HUDEP-2 (cell line): ENCODE results near the gene CST9.
"Not testable (repeated sequence)": the region's sequence is repeated elsewhere in the genome, so short reads cannot be mapped to it uniquely, and the experiment has no call there.

Experiments
- DNase-seq, 76 experiments: peaks; one replicate each; lab custom pipeline; 2025; ENCODE audit not compliant: unreplicated experiment in 76 of 76; lab: John Stamatoyannopoulos, UW

Gene CST9

GRCh38 chr20:23637282-23638221, 31.8 kb upstream of the CST9 start, which contains the start of gene CST3:
Gene CST3 (minus strand): TSS chr20:23637955. CDS start chr20:23637862, 93 bp downstream.
- DNase-seq, result peak in 74 of 76 experiments; percentile 16 to 94 (median 78)

- no peak for DNase-seq
Measured at GRCh38 chr20:23636908-23637281, 31.2 kb upstream of the CST9 start.

GRCh38 chr20:23636182-23636907, 30.6 kb upstream of the CST9 start:
- no peak for DNase-seq

GRCh38 chr20:23635768-23636090, 30.0 kb upstream of the CST9 start:
- not testable (repeated sequence) for DNase-seq

- DNase-seq, result no peak
Measured at GRCh38 chr20:23634985-23635767, 29.5 kb upstream of the CST9 start.

DNA sequence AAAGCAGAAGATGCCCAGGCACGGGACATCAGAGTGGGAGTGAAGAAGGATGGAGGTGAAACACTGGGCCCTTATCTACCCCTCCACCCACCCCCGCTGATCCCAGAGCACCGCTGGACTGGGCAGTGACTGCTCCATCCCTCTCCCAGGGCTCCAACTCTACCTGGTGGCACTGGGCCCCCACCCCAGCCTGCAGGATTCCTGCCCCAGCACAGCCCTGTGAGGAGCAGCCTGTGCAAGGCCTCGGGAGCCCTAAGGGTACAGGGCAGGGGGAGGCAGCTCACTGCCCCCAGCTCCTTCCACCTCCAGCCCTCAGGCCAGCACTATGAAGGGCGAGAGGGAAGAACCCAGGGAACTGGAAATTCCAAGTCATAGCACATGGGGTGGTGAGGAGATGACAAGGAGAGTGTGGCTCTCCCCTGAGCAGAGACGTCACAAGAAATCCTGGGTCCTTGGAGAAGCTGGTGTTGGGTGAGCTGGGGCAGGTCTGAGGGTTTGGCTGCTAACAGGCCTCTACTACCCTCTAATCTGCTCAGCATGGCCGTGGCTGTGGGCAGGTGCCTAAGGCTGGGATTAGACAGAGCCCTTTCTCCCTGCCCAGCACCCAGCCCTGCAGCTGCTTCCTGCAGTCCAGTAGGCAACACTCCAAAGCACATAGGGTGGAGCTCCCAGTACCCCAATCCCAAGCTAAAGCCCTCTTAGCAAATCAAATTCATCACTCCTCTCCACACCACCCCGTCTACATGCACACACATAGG, 28.5 kb upstream of the CST9 start:
- DNase-seq, result no peak

DNA sequence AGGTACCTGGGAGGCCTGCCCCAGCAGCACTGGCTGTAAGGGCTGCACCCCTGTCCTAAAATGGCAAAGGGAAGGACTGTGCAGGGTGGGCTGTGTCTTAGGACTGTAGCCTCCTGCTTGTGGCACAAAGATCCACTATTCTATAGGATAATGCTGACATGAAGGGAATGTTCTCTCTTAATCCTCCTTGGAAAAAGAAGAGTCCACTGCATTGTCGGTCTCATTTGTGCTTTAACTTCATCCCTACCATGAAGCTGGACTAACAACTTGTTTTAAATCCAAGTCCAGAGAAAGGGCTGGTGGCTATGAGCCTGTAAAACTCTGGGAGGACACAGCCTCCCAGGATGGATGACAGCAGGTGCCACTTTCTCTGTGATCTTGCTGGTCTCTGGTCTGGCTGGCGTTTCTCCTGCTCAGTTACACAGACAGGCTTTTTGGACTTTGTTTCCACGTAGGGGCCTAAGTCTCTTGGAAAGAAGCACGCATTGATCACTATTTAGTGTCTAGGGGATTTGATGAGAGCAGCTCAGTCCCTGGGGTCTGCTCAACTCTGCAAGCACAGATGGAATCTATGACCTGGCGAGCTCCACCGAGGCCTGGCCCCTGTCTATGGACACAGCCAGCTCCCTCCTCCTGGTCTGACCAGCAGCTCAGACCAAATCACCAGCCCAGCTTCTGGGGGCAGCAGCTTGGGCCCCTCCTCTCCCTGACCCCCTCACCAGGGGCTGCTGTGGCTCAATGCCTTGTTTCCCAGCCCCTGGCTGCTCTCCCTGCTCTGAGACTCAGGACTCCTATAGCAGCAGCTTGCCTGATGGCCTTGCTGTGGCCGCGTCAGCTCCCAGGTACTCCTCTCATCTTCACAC, 27.2 kb upstream of the CST9 start:
- DNase-seq, result no peak

DNA sequence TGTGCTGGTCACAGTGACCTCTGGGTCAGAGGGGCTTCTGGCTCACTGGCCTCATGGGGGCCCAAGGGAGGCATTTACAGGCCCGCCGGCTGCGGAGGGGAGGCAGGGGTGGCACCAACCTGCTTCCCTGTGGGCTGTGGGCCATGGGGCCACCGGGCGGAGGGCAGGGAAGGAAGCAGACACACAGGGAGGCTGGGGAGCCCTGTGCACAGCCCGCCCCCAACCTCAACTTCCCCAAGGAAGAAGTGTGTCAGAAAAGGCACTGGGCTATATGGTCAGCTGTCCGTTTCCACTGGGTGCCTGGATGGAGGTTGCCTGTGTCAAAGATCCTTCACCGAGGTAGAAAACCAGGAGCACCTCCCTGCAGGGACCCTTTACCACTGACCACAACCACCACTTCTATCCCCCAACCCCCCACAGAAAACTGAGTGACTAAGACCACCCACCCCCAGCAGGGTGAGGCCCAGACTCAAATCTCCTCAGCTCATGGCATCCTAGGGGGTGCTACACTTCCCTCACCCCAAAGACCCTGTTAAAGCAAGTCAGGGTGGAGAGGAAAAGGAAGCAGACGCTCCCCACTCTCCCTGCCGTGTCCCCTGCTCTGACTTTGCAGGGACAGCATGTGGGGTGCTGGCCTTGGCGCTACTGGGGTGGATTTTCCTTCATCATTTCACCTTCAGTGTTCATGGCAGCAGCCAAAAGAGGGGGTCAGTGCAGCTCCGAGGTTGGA, 26.4 kb upstream of the CST9 start:
- DNase-seq, result no peak

- DNase-seq, result no peak
Measured at GRCh38 chr20:23631226-23631822, 25.6 kb upstream of the CST9 start.

DNA sequence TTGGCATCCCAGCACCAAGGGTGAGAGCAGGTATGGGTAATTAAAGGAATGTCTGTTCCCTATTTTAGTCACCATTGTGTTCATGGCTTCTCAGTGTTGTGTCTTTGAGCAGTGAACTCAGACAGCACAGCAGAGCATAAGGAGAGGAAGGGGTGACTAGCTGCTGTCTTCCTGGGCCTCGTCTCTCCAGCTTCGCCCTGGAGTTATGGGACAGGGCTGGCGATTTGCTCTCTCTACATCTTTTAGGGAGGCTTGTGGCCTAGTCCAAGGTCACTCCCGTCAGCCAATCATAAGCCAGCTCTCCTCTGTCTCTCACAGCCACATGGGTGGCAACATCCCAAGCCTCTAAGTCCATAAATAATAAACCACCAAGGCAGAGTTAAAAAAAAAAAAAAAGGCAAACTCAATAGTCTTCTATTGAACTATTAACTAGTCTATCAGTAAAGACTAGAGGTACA, 24.7 kb upstream of the CST9 start:
- no peak for DNase-seq

DNA sequence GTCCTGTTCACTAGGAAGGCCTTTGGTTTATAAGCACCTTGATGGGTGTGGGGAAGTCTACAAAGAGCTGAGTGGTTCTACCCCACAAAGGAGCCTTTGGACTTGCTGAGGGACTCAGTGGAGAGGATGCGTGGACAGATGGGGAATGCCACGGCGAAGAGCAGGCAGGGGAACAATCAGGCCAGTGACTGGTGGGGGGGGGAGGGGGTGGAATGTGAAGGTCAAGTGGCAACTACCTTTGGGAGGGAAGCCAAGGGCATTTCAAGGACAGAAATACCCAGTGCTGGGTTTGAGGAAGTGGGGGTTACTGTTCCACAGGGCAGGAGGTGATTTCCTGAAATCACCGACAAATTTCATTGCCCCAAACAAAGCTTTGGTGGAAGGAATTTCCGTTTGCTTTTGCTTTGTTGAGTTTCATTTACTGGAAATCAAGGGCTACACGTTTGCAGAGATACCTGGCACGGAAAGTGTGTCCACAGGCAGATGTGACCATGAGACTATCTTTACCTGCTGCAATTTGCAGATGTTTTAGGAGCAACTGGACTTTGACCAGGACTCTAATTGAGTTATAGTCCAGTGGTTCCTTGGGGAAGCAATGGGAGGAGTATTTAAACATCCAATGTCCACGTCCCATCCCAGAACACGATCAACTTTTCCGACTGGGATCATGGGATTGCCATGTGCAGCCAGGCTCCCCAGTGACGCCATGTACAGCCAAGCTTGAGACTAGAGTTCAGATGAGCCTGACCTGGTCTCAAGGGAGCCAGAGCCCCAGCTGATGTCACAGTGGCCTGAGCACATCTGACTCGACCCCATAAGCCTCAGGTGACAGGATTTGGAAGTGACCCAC, 24.1 kb upstream of the CST9 start:
- no peak for DNase-seq

DNA sequence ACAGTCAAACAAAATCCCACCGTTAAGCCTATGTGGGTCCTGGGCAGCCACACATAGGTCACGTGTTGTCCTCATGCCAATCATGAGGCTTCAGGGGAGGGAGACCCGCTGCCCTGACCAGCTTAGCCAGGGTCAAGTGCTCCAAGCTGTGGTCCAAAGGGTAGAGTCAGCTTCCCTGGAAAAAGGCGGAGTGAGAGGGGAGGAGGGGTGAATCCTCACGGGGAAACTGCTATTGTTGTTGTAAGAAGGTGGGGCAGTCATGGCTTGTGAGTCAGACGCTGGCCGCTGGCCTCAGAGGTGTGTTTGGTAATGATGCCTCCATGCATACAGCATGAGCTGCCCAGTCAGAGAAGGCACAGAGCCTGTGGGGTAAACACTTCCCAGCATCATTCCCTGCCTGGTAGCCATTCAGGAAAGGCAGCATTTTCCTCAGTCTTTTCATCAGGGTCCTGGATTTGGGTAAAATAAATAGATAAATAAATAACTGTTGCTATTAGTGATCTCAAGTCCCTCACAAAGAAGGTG, 23.4 kb upstream of the CST9 start:
- no peak for DNase-seq

DNA sequence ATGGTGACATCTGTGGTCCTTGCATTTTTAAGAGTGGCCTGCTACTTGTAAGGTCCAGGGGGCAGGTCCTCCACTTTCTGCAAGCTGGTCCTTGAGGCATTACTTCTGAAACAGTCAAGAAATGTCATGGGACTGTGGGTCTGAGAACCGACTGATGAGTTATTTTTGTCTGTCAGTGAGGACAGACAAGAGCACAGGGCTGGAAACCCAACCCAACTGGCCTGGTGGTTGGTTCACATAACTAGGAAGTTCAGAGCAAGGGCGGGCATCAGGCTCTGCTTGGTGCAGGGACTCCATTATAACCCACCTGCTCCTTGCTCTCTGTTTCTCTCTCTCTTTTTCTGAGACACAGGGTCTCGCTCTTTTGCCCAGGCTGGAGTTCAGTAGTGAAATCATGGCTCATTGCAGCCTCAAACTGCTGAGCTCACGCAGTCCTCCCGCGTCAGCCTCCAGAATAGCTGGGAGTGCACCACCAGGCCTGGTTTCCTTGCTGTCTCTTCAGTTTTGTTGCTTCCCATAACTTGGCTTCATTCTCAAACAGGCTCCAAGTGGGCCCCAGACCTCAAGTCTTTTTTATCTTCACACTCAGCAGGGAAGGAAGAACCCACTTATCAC, 22.8 kb upstream of the CST9 start:
- no peak for DNase-seq

DNA sequence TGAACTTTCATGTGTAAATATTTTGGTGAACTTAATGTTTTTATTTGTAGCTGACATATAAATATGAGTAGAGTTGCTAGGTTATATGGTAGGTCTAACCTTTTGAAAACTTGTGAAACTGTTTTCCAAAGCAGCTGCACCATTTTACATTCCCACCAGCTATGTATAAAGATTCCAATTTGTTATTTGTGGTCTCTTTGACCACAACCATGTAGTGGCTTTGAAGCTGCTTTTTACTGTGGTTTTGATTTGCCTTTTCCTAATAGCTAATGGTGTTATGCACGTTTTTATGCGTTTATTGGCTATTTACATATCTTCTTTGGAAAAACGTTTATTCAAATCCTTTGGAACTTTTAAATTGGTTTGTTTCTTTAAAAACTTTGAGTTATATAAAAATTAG, 21.8 kb upstream of the CST9 start:
- no peak for DNase-seq

DNA sequence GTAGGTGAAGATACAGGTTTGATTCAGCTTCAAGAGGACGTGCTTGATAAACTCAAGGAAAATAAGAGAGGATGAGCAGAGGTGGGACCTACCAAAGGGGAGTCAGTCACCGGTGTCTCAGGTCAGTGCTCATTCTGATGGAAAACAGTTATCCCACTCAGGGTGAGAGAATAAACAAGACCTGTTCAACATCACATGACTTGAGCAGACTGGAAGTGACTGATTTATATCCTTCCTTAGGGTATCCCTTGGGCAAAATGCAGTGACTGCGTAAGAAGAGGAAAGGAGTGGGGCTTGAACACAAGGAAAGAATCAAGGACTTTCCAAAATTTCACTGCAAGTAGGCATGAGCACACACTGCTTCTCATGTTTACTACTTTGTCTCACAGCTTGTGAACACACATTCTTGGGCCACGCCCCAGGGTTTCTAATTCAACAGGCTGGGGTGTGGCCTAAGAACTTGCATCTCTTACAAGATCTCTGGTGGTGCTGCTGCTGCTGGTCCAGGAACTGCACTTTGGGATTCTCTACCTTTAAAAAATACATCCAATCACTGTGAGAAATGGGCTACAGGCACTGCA, 20.4 kb upstream of the CST9 start:
- peak in 22 of 76 experiments; percentile 3 to 46 (median 17) for DNase-seq

DNA sequence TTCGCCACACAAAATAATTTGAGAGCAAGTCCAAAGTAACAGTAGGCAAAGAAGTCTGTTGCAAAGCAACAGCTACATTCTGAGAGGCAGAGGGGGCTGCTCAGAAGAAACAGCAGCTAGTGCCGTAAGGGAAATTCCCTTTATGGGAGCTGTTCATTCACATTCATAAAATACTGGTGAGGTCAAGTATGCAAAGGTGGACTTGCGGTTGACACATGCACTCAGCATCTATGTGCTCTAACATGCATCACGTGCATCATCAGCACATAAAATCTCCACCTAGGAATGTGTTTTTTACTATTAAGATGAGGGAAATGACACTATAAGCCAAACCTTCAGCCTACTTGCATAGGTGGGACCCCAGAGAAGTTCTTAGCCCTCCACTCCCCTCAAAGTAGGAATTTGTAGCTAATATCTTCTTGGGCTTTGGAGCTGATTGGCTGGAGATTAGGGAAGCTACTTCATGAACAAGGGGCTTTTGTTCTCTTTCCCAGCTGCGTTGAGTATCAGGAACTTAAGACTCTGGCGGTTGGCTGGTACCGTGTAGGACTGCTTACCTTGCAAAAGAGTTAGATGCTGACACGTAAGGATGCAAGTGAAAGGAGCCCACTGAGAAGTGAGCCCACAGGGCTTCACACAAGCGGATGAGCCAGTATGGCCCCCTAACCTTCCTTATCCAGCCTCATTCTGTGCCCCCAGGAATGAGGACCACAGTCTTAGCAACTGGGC, 19.7 kb upstream of the CST9 start:
- DNase-seq, result no peak
